ENCODE data around the gene FAM210B.
"Not testable (repeated sequence)": the region's sequence is repeated elsewhere in the genome, so short reads cannot be mapped to it uniquely, and the experiment has no call there.

FAM210B gene

GRCh38 chr20:56388882-56389281 lies 30.1 kb downstream of the FAM210B start:
- Histone ChIP-seq H3K36me3 (ENCODE audit: control insufficient read depth, low read length) (peaks cover 89% of the 10 kb centered on the region), H3K9me3 (ENCODE audit: control insufficient read depth, insufficient read depth, low read length) (no peaks in the 10 kb centered on the region)
- TF ChIP-seq CTCF (IDR thresholded peaks at IDR 0.05; ENCODE audit: low read depth, low read length, poor library complexity, severe bottlenecking), result no peak
- no peak for TF ChIP-seq EZH2phosphoT487 (IDR thresholded peaks at IDR 0.05; ENCODE audit: borderline replicate concordance, low read length)

GRCh38 chr20:56389807-56390206 lies 31.0 kb downstream of the FAM210B start:
- Histone ChIP-seq H4K20me1 (ENCODE audit: control insufficient read depth, insufficient read depth, low read depth, low read length) (peaks cover 9% of the 10 kb centered on the region; the same call in 1 of the 2 replicates), H3K27me3 (ENCODE audit: control insufficient read depth, low read length) (no peaks in the 10 kb centered on the region), H3K9me3 (ENCODE audit: control insufficient read depth, insufficient read depth, low read length) (no peaks in the 10 kb centered on the region), H3K4me1 (ENCODE audit: control insufficient read depth, low read length) (peaks cover 31% of the 10 kb centered on the region), H3F3A (ENCODE audit: control insufficient read depth, insufficient read depth) (0 out of 2 replicates have a peak, but pooled peaks cover 3% of the 10 kb centered on the region), H3K4me2 (ENCODE audit: low read length) (peak overlapping the region; percentile 72), H3K4me3 (ENCODE audit: low read length) (no peak overlapping the region), H3K9me2 (replicated peaks; ENCODE audit: control insufficient read depth, low read length) (no peaks in the 10 kb centered on the region), H3K79me2 (ENCODE audit: control insufficient read depth, low read length) (peaks cover 94% of the 10 kb centered on the region), H3K27ac (ENCODE audit: low read depth, low read length) (no peak overlapping the region), H3K36me3 (ENCODE audit: control insufficient read depth, low read length) (peaks cover 89% of the 10 kb centered on the region)
- TF ChIP-seq EZH2phosphoT487 (IDR thresholded peaks at IDR 0.05; ENCODE audit: borderline replicate concordance, low read length) (no peak), CTCF (IDR thresholded peaks at IDR 0.05; ENCODE audit: low read depth, low read length, poor library complexity, severe bottlenecking) (no peak)

More at GRCh38 chr20:56388882-56389281, 30.1 kb downstream of the FAM210B start:
- Histone ChIP-seq H3K4me1 (ENCODE audit: control insufficient read depth, low read length) (peaks cover 22% of the 10 kb centered on the region), H3K4me2 (ENCODE audit: low read length) (peak overlapping the region; percentile 7; the same call in 1 of the 2 replicates), H3K79me2 (ENCODE audit: control insufficient read depth, low read length) (peaks cover 94% of the 10 kb centered on the region), H3F3A (ENCODE audit: control insufficient read depth, insufficient read depth) (0 out of 2 replicates have a peak, but pooled peaks cover 3% of the 10 kb centered on the region), H3K9me2 (replicated peaks; ENCODE audit: control insufficient read depth, low read length) (no peaks in the 10 kb centered on the region), H3K27me3 (ENCODE audit: control insufficient read depth, low read length) (no peaks in the 10 kb centered on the region), H3K4me3 (ENCODE audit: low read length) (no peak overlapping the region), H4K20me1 (ENCODE audit: control insufficient read depth, insufficient read depth, low read depth, low read length) (peaks cover 9% of the 10 kb centered on the region; the same call in 1 of the 2 replicates), H3K27ac (ENCODE audit: low read depth, low read length) (no peak overlapping the region)

DNA sequence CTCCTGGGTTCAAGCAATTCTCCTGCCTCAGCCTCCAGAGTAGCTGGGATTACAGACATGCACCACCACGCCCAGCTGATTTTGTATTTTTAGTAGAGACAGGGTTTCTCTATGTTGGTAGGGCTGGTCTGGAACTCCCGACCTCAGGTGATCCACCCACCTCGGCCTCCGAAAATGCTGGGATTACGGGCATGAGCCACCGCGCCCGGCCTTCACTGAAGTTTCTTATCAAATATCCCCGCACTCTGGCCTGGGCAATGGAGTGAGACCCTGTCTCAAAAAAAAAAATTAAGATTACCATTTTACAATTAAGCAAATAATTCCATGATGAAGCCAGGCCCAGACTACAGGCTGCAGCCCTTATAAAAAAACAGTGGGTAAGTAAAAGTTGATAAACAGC lies 31.6 kb downstream of the FAM210B start:
- Histone ChIP-seq H3K36me3 (ENCODE audit: control insufficient read depth, low read length) (peaks cover 89% of the 10 kb centered on the region), H3K79me2 (ENCODE audit: control insufficient read depth, low read length) (peaks cover 95% of the 10 kb centered on the region)
- not testable (repeated sequence) for H3F3A ChIP-seq (ENCODE audit: control insufficient read depth, insufficient read depth)

GRCh38 chr20:56391037-56391436 lies 32.3 kb downstream of the FAM210B start:
- H3K4me2 ChIP-seq (ENCODE audit: low read length), result peak overlapping the region; percentile 72
- H3K36me3 ChIP-seq (ENCODE audit: control insufficient read depth, low read length), result peaks cover 89% of the 10 kb centered on the region
- H3K27me3 ChIP-seq (ENCODE audit: control insufficient read depth, low read length), result no peaks in the 10 kb centered on the region
- H3F3A ChIP-seq (ENCODE audit: control insufficient read depth, insufficient read depth), result peaks cover 3% of the 10 kb centered on the region; the same call in 1 of the 2 replicates
- peaks cover 31% of the 10 kb centered on the region for H3K4me1 ChIP-seq (ENCODE audit: control insufficient read depth, low read length)
- peaks cover 96% of the 10 kb centered on the region for H3K79me2 ChIP-seq (ENCODE audit: control insufficient read depth, low read length)
- no peaks in the 10 kb centered on the region for H3K9me3 ChIP-seq (ENCODE audit: control insufficient read depth, insufficient read depth, low read length)
- H4K20me1 ChIP-seq (ENCODE audit: control insufficient read depth, insufficient read depth, low read depth, low read length), result peaks cover 6% of the 10 kb centered on the region; the same call in 1 of the 2 replicates
- H3K9me2 ChIP-seq (replicated peaks; ENCODE audit: control insufficient read depth, low read length), result no peaks in the 10 kb centered on the region
- no peak for TF ChIP-seq CTCF (IDR thresholded peaks at IDR 0.05; ENCODE audit: low read depth, low read length, poor library complexity, severe bottlenecking)
- no peak for TF ChIP-seq EZH2phosphoT487 (IDR thresholded peaks at IDR 0.05; ENCODE audit: borderline replicate concordance, low read length)
- H3K27ac ChIP-seq (ENCODE audit: low read depth, low read length), result peak overlapping the region; percentile 84
- peak overlapping the region; percentile 97 for H3K4me3 ChIP-seq (ENCODE audit: low read length)

More for the DNA sequence above, 31.6 kb downstream of the FAM210B start:
- Histone ChIP-seq H3K4me2 (ENCODE audit: low read length) (peak overlapping the region; percentile 72), H3K4me1 (ENCODE audit: control insufficient read depth, low read length) (peaks cover 31% of the 10 kb centered on the region), H3K4me3 (ENCODE audit: low read length) (peak overlapping the region; percentile 97)
- not testable (repeated sequence) for H3K9me3 ChIP-seq (ENCODE audit: control insufficient read depth, insufficient read depth, low read length); H3K27ac ChIP-seq (ENCODE audit: low read depth, low read length); H3K27me3 ChIP-seq (ENCODE audit: control insufficient read depth, low read length); H4K20me1 ChIP-seq (ENCODE audit: control insufficient read depth, insufficient read depth, low read depth, low read length); H3K9me2 ChIP-seq (replicated peaks; ENCODE audit: control insufficient read depth, low read length)
